ENCODE measurements around the gene C2orf81.
"Not testable (repeated sequence)": the region's sequence is repeated elsewhere in the genome, so short reads cannot be mapped to it uniquely, and the experiment has no call there.

Gene C2orf81

DNA sequence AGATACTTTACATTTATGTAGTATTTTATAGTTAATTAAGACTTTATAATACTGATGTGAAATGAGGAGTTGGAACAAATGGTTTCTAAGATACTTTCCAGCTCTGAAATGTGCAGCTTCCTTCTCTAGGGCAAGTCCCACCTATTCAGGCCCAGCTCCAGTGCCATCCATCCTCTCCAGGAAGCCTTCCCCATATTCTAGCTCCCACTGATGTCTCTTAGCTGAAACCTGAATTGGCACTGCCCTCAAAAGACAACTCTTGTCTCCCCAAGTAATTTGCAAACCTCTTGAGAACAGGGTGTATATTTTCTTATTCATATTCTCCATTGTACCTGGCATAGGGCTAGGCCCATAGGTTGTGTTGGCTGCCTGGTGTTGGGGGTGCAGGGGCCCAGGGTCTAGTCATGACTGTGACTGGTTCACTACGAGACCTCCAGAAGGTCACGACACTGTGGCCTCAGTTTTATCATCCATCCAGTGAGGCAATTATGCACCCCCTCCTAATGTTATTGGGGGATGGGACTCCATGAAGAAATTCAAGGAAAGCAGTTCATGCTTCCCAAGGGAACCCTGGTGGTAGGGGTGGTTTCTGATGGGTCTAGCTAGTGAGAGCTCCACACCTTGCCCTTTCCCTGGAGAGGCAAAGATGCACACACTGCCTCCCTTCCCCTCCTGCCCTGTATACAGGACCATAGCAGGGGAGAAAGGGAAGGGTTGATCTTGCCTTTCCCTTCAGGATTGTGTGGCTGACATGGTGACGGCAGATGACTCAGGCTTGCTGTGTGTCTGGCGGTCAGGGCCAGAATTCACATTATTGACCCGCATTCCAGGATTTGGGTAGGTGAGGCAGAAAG, 2.9 kb upstream of the C2orf81 start:
- no peak for DNase-seq

- no peak for DNase-seq
These were observed 2.0 kb upstream of the C2orf81 start for GRCh38 chr2:74423231-74424095.

DNA sequence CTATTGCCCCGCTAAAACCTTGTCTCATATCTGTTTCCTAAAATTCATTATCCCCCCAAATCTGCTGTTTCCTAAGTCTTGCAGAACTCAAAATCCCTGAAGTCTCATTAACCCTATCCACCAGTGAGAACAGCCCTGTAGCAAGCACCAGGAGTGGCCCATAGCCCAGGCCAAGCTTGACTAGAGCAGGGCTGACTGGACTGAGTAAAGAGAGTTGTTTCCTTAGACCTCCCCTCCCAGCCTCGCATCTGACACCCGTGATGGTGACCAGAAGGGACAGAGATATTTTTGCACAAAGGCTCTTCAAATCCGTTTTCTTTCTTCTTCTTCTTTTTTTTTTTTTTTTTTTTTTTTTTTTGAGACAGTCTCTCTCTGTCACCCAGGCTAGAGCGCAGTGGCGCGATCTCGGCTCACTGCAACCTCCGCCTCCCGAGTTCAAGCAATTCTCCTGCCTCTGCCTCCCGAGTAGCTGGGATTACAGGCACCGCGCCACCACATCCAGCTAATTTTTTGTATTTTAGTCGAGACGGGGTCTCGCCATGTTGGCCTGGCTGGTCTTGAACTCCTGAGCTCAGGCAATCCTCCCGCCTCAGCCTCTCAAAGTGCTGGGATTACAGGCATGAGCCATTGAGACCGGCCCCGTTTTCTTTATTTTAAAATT, 846 bp downstream of the C2orf81 start:
- DNase-seq: not testable (repeated sequence)

- no peak for DNase-seq
These were observed 1.4 kb downstream of the C2orf81 start for GRCh38 chr2:74420006-74420405.

DNA sequence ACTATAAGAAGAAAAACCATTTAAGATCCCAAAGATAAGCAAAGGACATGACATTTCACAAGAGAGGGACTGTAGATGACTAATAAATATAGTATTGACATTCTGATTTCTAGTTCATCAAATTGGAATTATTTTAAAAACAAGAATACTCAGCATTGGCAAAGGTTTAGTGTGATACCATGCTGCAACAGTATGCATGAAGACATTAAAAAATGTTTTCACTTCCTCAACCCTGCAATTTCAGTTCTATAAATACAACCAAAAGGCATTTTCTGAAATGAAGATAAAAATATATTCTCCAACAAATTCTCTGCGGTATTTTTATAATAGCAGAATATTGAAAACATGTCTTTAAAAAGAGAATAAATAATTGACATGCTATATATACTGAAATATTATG, 2.1 kb downstream of the C2orf81 start:
- no peak for DNase-seq

DNA sequence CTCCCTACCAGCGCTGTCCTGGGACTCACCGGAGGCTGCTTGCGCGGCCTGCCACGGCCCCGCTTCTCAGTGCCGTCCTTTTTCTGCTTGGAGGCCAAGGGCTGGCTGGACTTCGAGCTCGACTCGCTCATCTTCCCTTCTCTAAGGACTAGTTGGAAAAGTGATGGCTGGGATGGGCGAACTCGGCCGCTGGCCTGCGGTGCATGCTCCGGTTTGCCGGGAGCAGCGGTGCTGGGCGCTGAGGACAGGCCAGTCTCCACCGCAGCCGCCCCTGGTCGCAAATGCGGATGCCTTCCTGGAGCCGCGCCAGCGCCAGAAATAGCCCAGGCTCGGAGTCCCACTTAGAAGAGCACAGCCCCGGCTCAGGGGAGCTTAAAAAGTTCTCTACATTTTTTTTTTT, 3.1 kb downstream of the C2orf81 start:
- DNase-seq: no peak

- no peak for DNase-seq
These were observed 3.7 kb downstream of the C2orf81 start for GRCh38 chr2:74417763-74418162.

DNA sequence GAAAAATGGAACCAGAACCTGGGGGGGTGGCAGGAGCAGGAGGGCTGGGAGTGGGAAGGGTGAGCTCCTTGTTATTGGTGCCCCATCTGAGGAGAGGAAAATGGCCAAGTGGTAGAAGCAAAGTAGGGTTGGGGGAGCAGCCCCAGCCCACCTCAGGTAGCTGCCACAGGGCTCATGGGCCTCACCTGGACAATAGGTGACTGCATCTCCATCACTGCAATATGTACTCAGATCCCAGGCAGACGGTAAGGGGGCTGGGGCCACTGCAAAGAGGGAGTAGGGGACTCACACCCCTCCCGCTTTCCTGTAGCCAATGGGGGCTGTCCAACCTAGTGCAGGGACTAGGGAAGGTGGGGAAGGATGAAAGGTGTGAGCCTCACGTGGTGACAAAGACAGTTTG, 4.2 kb downstream of the C2orf81 start:
- no peak for DNase-seq

GRCh38 chr2:74416778-74417177, 4.6 kb downstream of the C2orf81 start:
- no peak for DNase-seq

DNA sequence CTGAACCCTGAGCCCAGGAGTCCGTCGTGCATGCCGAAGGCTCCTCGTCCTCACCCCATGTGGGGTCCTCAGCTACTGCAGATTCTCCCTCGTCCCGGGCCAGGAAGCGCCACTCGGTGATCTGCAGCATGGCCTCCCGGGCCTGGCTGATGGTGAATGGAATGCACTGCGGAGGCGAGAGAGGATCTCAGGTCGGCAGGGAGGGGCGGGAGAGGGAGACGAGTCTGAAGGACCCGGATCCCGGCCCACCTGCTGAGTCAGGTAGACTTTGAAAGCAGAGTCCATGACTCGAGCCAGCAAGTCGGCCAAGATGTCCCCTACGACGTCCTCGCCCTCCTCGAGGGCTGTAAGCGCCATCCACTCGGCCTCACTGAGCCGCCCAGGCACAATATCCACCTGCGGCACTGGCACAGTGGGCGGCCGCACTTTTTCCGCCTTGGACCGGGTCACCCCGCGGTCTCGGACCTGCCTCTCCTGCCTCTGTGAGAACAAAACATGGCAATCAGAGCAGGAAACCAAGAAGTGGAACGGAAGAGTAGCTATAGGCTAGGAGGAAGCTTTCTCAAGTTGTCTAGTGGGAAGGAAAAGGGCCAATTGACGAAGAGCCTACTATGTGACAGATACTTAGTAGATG, 5.5 kb downstream of the C2orf81 start:
- no peak for DNase-seq

DNA sequence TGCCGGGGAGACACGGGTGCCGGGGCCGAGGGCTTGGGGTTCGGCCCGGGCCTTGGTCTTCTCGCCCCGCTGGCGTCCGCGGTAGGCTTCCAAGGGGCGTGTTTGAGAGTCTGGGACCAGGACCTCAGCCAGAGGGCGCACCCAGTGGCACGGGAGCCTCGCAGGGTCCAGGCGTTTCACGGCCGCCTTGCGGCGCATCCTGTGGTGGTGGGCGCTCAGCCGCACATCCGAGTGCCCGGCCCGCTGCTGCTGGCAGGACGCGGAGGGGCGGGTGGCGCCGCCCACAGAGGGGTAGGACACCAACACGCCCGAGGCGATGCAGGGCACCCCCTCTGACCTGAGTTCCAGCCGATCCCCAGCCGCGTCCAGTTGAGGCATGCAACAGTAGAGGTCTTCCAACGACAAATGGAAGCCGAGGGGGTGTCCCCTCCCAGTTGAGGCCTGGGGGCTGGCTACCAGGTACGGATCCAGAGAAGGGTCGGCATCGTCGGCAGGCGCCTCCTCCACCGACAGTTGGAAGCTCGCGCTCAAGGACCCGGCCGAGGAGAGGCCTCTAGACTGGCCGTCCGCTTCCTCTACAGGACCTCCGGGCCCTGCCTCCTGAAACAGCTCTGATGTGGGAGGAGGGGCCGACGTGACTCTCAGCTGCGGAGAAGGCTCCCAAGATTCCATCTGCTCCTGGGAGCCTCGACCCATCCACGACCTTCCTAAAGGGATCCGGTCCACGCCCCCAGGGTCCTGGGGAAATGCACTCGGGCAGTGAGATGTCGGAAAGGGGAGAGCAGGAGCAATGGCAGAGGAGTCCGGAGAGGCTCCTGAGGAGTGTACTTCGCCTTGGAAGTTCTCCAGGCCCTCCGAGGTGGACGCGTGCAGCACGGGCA, 6.3 kb downstream of the C2orf81 start:
- peak in 15 of 58 donors; percentile 5 to 59 (median 33) for DNase-seq

- DNase-seq: no peak
These were observed 7.0 kb downstream of the C2orf81 start for GRCh38 chr2:74414441-74414840.

GRCh38 chr2:74413001-74413698, 8.3 kb downstream of the C2orf81 start:
- no peak for DNase-seq

DNA sequence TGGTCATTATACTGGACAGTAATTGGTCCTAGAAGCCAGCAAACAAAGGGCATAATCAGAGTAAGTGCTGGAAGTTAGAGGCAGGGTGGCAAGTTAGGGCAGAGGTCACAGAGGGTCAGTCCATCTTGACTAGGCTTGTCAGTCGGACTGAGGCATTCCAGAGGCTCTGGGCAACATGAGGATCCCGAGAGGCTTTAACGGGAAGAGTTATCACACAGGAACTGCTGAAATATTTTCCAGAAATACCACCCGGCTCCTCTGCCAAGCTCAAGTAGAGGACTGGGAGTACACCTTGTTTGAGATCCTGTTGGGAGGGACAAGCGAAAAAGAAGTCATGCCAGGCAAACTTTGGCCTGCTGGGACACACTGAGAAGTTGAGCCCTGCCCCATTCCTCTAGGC, 13.7 kb downstream of the C2orf81 start:
- no peak for DNase-seq

- DNase-seq: no peak
These were observed 15.4 kb downstream of the C2orf81 start for GRCh38 chr2:74406035-74406434.

DNA sequence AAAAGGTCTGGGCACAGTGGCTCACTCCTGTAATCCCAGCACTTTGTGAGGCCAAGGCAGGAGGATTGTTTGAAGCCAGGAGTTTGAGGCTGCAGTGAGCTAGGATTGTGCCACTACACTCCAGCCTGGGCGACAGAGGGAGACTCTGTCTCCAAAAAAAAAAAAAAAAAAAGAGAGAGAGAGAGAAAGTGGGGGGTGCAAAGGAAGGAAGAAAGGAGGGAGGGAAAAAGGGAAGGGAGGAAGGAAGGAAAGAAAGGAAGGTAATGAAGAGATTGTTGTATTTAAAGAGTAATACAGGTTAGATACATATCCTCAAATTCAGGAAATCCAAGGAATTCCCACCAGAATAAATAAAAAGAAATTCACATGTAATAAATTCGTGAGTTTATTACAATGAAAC, 19.5 kb downstream of the C2orf81 start:
- no peak for DNase-seq

- no peak for DNase-seq
These were observed 21.6 kb downstream of the C2orf81 start for GRCh38 chr2:74399785-74400184.

DNA sequence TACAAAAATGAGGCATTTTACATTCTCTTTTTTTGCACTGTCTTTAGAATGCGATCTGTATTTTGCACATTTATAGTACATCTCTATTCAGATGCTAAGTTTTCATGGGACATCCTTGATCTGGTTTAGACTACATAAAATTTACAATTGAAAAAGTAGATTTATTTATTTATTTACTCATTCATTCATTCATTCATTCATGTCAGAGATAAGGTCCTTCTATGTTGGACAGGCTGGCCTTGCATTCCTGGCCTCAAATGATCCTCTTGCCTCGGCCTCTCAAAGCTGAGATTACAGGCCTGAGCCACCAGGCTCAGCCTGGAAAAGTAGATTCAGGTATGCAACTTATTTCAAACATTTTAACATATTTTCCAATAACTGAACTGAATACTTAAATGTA, 25.3 kb downstream of the C2orf81 start:
- no peak for DNase-seq

DNA sequence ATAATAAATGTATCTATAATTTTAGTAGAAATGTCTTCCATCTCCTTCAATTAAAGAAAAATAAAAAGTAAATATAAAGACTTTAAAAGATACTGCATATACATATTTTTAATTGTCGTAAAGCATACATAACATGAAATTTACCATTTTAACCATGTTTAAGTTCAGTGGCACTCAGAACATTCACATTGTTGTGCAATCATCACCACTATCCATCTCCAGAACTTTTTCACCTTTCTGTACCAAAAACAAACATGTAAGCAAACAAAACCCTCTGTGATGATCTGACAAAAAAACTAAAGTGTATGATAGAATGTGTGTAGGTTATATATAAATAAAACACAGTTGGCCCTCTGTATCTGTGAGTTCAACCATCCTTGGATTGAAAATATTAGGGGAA, 27.9 kb downstream of the C2orf81 start:
- no peak for DNase-seq

- no peak for DNase-seq
These were observed 29.0 kb downstream of the C2orf81 start for GRCh38 chr2:74392449-74392743.
